SK-N-SH (cell line): ENCODE data around the gene RAB3D. TPM values are rescaled to one million over a fixed set of nuclear protein-coding genes. Genes with fewer than 3 reads are reported as not detected.
"Not testable (repeated sequence)": the region's sequence is repeated elsewhere in the genome, so short reads cannot be mapped to it uniquely, and the experiment has no call there.

Source experiments
- CTCF ChIA-PET: fragments of 300-600, 350-600 bp; formaldehyde crosslinking; extraction: SDS; loops from one replicate; lab custom pipeline; 2021; lab: Yijun Ruan, JAX
- POLR2A ChIA-PET: fragments of 350-600 bp; sonication (Branson Sonifier 250); formaldehyde crosslinking; extraction: SDS; loops from one replicate; lab custom pipeline; 2020; ENCODE audit warnings: antibody characterized with exemption, inconsistent platforms; lab: Yijun Ruan, JAX
- DNase-seq: peaks from one replicate; pipeline ENCODE4 v3.0.0; 2012
- H2AFZ ChIP-seq: fragments of 200-600 bp; sonication (generic); 2 replicates; pipeline ENCODE4 v1.8.1; 2016; ENCODE audit warnings: antibody characterized with exemption, mild to moderate bottlenecking, low read depth
- H3F3A ChIP-seq: fragments of 200-600 bp; sonication (generic); replicated peaks from 2 replicates; pipeline ENCODE3; 2016; ENCODE audit warnings: antibody characterized with exemption, mild to moderate bottlenecking; ENCODE audit not compliant: insufficient read depth
- H3K27ac ChIP-seq, 2 experiments: fragments of 200-500 bp in 1 of 2; fragments of 200-600 bp in 1 of 2; sonication (Bioruptor generic) in 1 of 2; sonication (generic), shearing (Covaris generic) in 1 of 2; 2 replicates each; pipeline versions ENCODE4 v1.5.1 to v1.6.1; 2014 to 2016; ENCODE audit warnings: low read depth in 2 of 2, inconsistent platforms in 1 of 2, low read length in 1 of 2, mild to moderate bottlenecking in 1 of 2, mixed read lengths in 1 of 2
- H3K27me3 ChIP-seq: fragments of 200-600 bp; sonication (generic), shearing (Covaris generic); 2 replicates; pipeline ENCODE4 v1.6.1; 2016; ENCODE audit warnings: mixed run types; ENCODE audit not compliant: insufficient read depth
- H3K36me3 ChIP-seq, 2 experiments: fragments of 200-500 bp in 1 of 2; fragments of 200-600 bp in 1 of 2; sonication (Bioruptor generic) in 1 of 2; sonication (generic) in 1 of 2; replicated peaks in 1 of 2; 2 replicates each; pipeline versions ENCODE3 to v1.5.1; 2014 to 2016; ENCODE audit warnings: low read length in 1 of 2, mild to moderate bottlenecking in 1 of 2; ENCODE audit not compliant: insufficient read depth in 2 of 2, control insufficient read depth in 1 of 2
- H3K4me1 ChIP-seq, 2 experiments: fragments of 200-500 bp in 1 of 2; fragments of 200-600 bp in 1 of 2; sonication (Bioruptor generic) in 1 of 2; sonication (generic), shearing (Covaris generic) in 1 of 2; 2 replicates each; pipeline versions ENCODE4 v1.5.1 to v1.6.1; 2014 to 2016; ENCODE audit warnings: low read depth in 1 of 2, low read length in 1 of 2, mixed run types in 1 of 2; ENCODE audit not compliant: insufficient read depth in 2 of 2, control insufficient read depth in 1 of 2
- H3K4me2 ChIP-seq: fragments of 200-600 bp; sonication (generic), shearing (Covaris generic); 2 replicates; pipeline ENCODE4 v1.6.1; 2017; ENCODE audit warnings: mixed run types
- H3K4me3 ChIP-seq, 2 experiments: fragments of 200-500 bp in 1 of 2; fragments of 200-600 bp in 1 of 2; sonication (Bioruptor generic) in 1 of 2; sonication (generic), shearing (Covaris generic) in 1 of 2; 2 replicates each; pipeline versions ENCODE4 v1.5.1 to v1.8.1; 2014 to 2016; ENCODE audit warnings: low read depth in 2 of 2, inconsistent platforms in 1 of 2, low read length in 1 of 2, mild to moderate bottlenecking in 1 of 2, mixed read lengths in 1 of 2, moderate library complexity in 1 of 2
- H3K79me2 ChIP-seq: fragments of 200-600 bp; sonication (generic); 2 replicates; pipeline ENCODE4 v1.8.1; 2017; ENCODE audit warnings: mild to moderate bottlenecking; ENCODE audit not compliant: insufficient read depth
- H3K9ac ChIP-seq: fragments of 200-600 bp; sonication (generic); 2 replicates; pipeline ENCODE4 v1.6.1; 2017; ENCODE audit warnings: mixed run types
- H3K9me2 ChIP-seq: fragments of 200-600 bp; sonication (generic); 2 replicates; pipeline ENCODE4 v1.6.1; 2017; ENCODE audit warnings: mixed run types
- H3K9me3 ChIP-seq: fragments of 200-600 bp; sonication (generic); 2 replicates; pipeline ENCODE4 v1.6.1; 2017; ENCODE audit warnings: mixed run types, mild to moderate bottlenecking, moderate library complexity
- H4K20me1 ChIP-seq: fragments of 200-600 bp; sonication (generic); 2 replicates; pipeline ENCODE4 v1.6.1; 2017; ENCODE audit warnings: mild to moderate bottlenecking, mixed run types; ENCODE audit not compliant: insufficient read depth
- CTCF ChIP-seq: fragments of 200-600 bp; sonication (generic); IDR thresholded peaks from 2 replicates; pipeline ENCODE4 v1.6.1; 2017; ENCODE audit warnings: antibody characterized with exemption, mild to moderate bottlenecking, moderate library complexity
- ELF1 ChIP-seq: IDR thresholded peaks from 2 replicates; pipeline ENCODE4 v1.4.0; 2012
- EP300 ChIP-seq, 2 experiments: IDR thresholded peaks; 2 replicates each; pipeline versions ENCODE4 v1.4.0 to v1.6.1; 2012; ENCODE audit warnings: borderline replicate concordance in 1 of 2, low read depth in 1 of 2, low read length in 1 of 2
- EZH2phosphoT487 ChIP-seq: fragments of 200-600 bp; sonication (generic); IDR thresholded peaks from 2 replicates; pipeline ENCODE4 v1.6.1; 2017; ENCODE audit warnings: low read depth, mixed run types, mild to moderate bottlenecking, antibody characterized with exemption, moderate library complexity, borderline replicate concordance
- FOSL2 ChIP-seq: IDR thresholded peaks from 2 replicates; pipeline ENCODE4 v1.4.0; 2012; ENCODE audit warnings: low read depth, mild to moderate bottlenecking, moderate library complexity, borderline replicate concordance
- JUND ChIP-seq: IDR thresholded peaks from 2 replicates; pipeline ENCODE4 v1.4.0; 2012
- NFIC ChIP-seq: IDR thresholded peaks from 2 replicates; pipeline ENCODE4 v1.4.0; 2012; ENCODE audit warnings: borderline replicate concordance
- RAD21 ChIP-seq: IDR thresholded peaks from 2 replicates; pipeline ENCODE4 v1.6.1; 2012; ENCODE audit warnings: mild to moderate bottlenecking, low read length
- RCOR1 ChIP-seq: fragments of 150-350 bp; IDR thresholded peaks from 2 replicates; pipeline ENCODE4 v1.6.1; 2017; ENCODE audit warnings: antibody characterized with exemption, low read length
- RFX5 ChIP-seq: IDR thresholded peaks from 2 replicates; pipeline ENCODE4 v1.6.1; 2012; ENCODE audit warnings: mild to moderate bottlenecking, improper control_type of control experiment, low read length
- RXRA ChIP-seq: IDR thresholded peaks from 2 replicates; pipeline ENCODE4 v1.4.0; 2012; ENCODE audit warnings: low read depth, mild to moderate bottlenecking, borderline replicate concordance
- SMC3 ChIP-seq: IDR thresholded peaks from 2 replicates; pipeline ENCODE4 v1.6.1; 2012; ENCODE audit warnings: low read depth, low read length, improper control_type of control experiment
- TAF1 ChIP-seq: IDR thresholded peaks from 2 replicates; pipeline ENCODE4 v1.6.1; 2012; ENCODE audit warnings: low read depth, mild to moderate bottlenecking, low read length, moderate library complexity, borderline replicate concordance
- TCF12 ChIP-seq: IDR thresholded peaks from 2 replicates; pipeline ENCODE4 v1.4.0; 2012
- WGBS: methylation state at CpG from one replicate; pipeline ENCODE4 v1.1.6; 2017; ENCODE audit warnings: low lambda C conversion rate; 5-methylcytosine and 5-hydroxymethylcytosine counted together
- polyA plus RNA-seq, 3 experiments: library from polyadenylated mRNA; depleted of rRNA; stranded (reverse); fragments of >200 nt; gene quantifications; 2 replicates each; pipeline ENCODE4 v1.2.3, GENCODE V29; 2012
- TF ChIP-seq, protein P1 (sequence below): IDR thresholded peaks from 2 replicates; pipeline ENCODE4 v1.4.0; 2012; ENCODE audit warnings: low read depth, borderline replicate concordance
- TF ChIP-seq, protein P2 (sequence below): IDR thresholded peaks from 2 replicates; pipeline ENCODE4 v1.6.1; 2012; ENCODE audit warnings: mild to moderate bottlenecking, low read depth, low read length, moderate library complexity

The RAB3D gene
- polyA plus RNA-seq, 1 of the 3 experiments (the other 2 are of a cell fraction): 27.0 TPM

DNA sequence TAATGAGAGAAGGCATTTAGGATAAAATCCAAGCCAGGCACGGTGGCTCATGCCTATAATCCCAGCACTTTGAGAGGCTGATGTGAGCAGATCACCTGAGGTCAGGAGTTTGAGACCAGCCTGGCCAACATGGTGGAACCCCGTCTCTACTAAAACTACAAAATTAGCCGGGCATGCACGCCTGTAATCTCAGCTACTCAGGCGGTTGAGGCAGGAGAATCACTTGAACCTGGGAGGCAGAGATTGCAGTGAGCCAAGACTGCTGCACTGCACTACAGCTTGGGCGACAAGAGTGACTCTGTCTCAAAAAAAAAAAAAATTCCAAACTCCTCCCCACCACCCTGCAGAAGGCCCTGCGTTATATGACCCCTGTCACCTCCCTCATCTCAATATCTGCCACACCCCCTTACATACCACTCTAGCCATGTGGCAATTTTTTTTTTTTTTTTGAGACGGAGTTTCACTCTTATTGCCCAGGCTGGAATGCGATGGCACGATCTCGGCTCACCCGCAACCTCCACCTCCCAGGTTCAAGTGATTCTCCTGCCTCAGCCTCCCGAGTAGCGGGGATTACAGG, 39.9 kb upstream of the RAB3D start:
- peaks cover 16 to 24% of the 10 kb centered on the region in 2 experiments; a peak in 3 of 4 replicates for H3K4me1 ChIP-seq
- H3K4me3 ChIP-seq, H3K9ac ChIP-seq, H3K9me2 ChIP-seq, H4K20me1 ChIP-seq, DNase-seq, H3K27me3 ChIP-seq, H3K4me2 ChIP-seq, H3K36me3 ChIP-seq, H2AFZ ChIP-seq, H3K9me3 ChIP-seq: not testable (repeated sequence)
- peak overlapping the region in 1 of 2 experiments; percentile 88; a peak in 2 of 4 replicates for H3K27ac ChIP-seq
- ChIA-PET POLR2A (interaction anchor here (0.7 kb wide), 1 partner anchor 33 kb away, joined by 4 read pairs; the partner anchor contains the start of gene TMEM205), CTCF (interaction anchor here (2.3 to 6.4 kb wide), 7 partner anchors 37 to 106 kb away, joined by 7 to 85 read pairs (median 51); partner anchors contain the start of genes ELAVL3, ODAD3, PRKCSH and RGL3)
- 87% methylated on average over 12 of the region's 14 CpGs for WGBS
- H3F3A ChIP-seq: peaks cover 33% of the 10 kb centered on the region
- H3K79me2 ChIP-seq: peaks cover 23% of the 10 kb centered on the region

- H3K4me3 ChIP-seq: no peak overlapping the region; a peak in 1 of 4 replicates
- peak overlapping the region in 1 of 2 experiments; percentile 88; a peak in 3 of 4 replicates for H3K27ac ChIP-seq
- H4K20me1 ChIP-seq: no peaks in the 10 kb centered on the region
- peaks cover 23% of the 10 kb centered on the region for H3K79me2 ChIP-seq
- CTCF ChIA-PET: interaction anchor here (0.7 to 5.9 kb wide), 13 partner anchors 8 to 104 kb away, joined by 3 to 66 read pairs (median 7); partner anchors contain the start of genes ELAVL3, ODAD3, PRKCSH and RGL3
- peaks cover 33% of the 10 kb centered on the region for H3F3A ChIP-seq
- H3K4me1 ChIP-seq: peaks cover 16 to 31% of the 10 kb centered on the region in 2 experiments
- POLR2A ChIA-PET: interaction anchor here (0.7 to 0.8 kb wide), 2 partner anchors 33 to 150 kb away, joined by 4 read pairs; partner anchors contain the start of genes ECSIT and TMEM205
- DNase-seq: peak; percentile 72
- no peaks in the 10 kb centered on the region for H3K9me2 ChIP-seq
- H3K4me2 ChIP-seq: peak overlapping the region; percentile 66
- WGBS: 26% methylated on average over 6 of the region's 8 CpGs
- H2AFZ ChIP-seq: no peak overlapping the region
- no peaks in the 10 kb centered on the region for H3K9me3 ChIP-seq
- peak overlapping the region; percentile 23; the same call in 1 of the 2 replicates for H3K9ac ChIP-seq
- no peaks in the 10 kb centered on the region for H3K27me3 ChIP-seq
- no peaks in the 10 kb centered on the region for H3K36me3 ChIP-seq
- TF ChIP-seq EZH2phosphoT487 (no peak), FOSL2 (peak; percentile 87), JUND (no peak; the same call in 1 of the 2 replicates), RFX5 (no peak), TAF1 (no peak), CTCF (peak; percentile 52), NFIC (peak; percentile 90), RAD21 (peak; percentile 76), RXRA (no peak; the same call in 1 of the 2 replicates), RCOR1 (no peak), SMC3 (peak; percentile 59), TCF12 (peak; percentile 63), EP300 (IDR thresholded peaks at IDR 0.05; ENCODE audit: borderline replicate concordance in 1 of 2, low read depth in 1 of 2, low read length in 1 of 2) (peak in 1 of 2 experiments; percentile 45; a peak in 1 of 4 replicates), ELF1 (no peak)
- TF ChIP-seq, protein P1, sequence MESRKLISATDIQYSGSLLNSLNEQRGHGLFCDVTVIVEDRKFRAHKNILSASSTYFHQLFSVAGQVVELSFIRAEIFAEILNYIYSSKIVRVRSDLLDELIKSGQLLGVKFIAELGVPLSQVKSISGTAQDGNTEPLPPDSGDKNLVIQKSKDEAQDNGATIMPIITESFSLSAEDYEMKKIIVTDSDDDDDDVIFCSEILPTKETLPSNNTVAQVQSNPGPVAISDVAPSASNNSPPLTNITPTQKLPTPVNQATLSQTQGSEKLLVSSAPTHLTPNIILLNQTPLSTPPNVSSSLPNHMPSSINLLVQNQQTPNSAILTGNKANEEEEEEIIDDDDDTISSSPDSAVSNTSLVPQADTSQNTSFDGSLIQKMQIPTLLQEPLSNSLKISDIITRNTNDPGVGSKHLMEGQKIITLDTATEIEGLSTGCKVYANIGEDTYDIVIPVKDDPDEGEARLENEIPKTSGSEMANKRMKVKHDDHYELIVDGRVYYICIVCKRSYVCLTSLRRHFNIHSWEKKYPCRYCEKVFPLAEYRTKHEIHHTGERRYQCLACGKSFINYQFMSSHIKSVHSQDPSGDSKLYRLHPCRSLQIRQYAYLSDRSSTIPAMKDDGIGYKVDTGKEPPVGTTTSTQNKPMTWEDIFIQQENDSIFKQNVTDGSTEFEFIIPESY: no peak
- TF ChIP-seq, protein P2, sequence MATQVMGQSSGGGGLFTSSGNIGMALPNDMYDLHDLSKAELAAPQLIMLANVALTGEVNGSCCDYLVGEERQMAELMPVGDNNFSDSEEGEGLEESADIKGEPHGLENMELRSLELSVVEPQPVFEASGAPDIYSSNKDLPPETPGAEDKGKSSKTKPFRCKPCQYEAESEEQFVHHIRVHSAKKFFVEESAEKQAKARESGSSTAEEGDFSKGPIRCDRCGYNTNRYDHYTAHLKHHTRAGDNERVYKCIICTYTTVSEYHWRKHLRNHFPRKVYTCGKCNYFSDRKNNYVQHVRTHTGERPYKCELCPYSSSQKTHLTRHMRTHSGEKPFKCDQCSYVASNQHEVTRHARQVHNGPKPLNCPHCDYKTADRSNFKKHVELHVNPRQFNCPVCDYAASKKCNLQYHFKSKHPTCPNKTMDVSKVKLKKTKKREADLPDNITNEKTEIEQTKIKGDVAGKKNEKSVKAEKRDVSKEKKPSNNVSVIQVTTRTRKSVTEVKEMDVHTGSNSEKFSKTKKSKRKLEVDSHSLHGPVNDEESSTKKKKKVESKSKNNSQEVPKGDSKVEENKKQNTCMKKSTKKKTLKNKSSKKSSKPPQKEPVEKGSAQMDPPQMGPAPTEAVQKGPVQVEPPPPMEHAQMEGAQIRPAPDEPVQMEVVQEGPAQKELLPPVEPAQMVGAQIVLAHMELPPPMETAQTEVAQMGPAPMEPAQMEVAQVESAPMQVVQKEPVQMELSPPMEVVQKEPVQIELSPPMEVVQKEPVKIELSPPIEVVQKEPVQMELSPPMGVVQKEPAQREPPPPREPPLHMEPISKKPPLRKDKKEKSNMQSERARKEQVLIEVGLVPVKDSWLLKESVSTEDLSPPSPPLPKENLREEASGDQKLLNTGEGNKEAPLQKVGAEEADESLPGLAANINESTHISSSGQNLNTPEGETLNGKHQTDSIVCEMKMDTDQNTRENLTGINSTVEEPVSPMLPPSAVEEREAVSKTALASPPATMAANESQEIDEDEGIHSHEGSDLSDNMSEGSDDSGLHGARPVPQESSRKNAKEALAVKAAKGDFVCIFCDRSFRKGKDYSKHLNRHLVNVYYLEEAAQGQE: no peak
These were observed 39.1 kb upstream of the RAB3D start for GRCh38 chr19:11378319-11379189.
